Islet precursor cell (in vitro differentiated cells): ENCODE data around the gene ACTR1A.
A peak's percentile ranks its signal among the peaks of the same experiment; 100 is the strongest.
"Not testable (repeated sequence)": the region's sequence is repeated elsewhere in the genome, so short reads cannot be mapped to it uniquely, and the experiment has no call there.

Source experiments
- DNase-seq: peaks from one replicate; pipeline ENCODE4 v3.0.0-alpha.2; 2018

The ACTR1A gene

DNA sequence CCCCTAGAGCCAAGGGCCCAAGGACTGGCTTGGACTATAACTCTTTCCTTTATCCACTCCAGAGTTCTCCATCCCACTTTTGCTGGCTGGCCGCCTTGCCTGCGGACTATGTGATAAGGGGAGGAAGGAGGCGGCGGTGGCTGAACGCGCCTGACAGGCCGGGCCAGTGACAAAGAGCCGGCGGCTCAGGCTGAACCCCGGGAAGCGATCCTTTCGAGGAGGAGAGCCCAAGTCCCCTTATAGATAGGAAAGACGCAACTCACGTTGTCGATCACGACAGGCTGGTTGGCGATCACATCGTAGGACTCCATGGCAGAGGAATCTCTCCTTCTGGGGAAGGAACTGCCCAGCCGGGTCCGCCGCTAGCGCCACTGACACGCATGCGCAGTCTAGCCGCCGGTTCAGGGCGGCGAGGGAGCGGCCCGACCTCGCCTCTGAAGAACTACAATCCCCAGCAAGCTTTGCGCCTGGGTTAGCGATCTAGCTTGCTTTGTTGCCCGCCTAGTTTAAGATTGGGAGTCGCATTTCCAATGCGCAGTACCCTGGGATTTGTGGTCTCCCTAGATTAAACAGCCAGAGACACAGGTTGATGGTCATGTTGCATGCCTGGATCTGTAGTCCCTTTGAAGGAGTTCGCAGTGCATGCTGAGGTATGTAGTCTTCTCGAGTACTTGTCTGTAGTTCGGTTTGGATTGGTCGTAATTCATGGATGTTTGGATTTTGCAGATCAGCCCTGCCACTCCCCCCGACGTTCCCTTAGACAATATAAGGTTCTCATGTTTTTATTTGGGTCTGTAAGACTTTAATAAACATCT lies at the start of gene ACTR1A:
ACTR1A (minus strand) TSS at position 376 of the 815 bp plus-strand sequence; CDS start at position 311, 65 bp downstream.
- DNase-seq = peak; percentile 100

GRCh38 chr10:102550636-102551210 lies 48.2 kb upstream of the ACTR1A start:
- no peak for DNase-seq

GRCh38 chr10:102549549-102549948 lies 47.0 kb upstream of the ACTR1A start:
- no peak for DNase-seq

GRCh38 chr10:102546606-102547320 lies 44.3 kb upstream of the ACTR1A start:
- DNase-seq = no peak

DNA sequence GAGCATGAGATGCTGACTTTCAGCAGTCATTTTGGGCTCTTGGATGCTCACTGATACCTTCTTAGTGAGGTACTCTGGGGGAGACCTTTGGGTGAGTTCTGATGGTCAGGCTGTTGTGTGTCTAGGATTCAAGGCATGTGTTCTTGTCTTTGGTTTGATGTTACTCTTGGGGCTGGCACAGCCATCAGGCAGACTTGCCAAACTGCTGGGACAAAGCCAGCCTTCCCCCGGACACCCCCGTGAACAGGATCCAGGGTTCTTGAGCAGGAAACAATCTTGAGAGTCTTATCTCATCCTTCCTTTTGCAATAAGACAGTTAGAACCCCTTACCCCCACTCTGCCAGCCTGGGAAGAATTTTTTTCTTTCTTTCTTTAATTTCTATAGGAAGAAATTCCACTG lies 43.5 kb upstream of the ACTR1A start:
- no peak for DNase-seq

- no peak for DNase-seq
Measured at GRCh38 chr10:102545265-102545871, 42.9 kb upstream of the ACTR1A start.

- DNase-seq = no peak
Measured at GRCh38 chr10:102542800-102543418, 40.4 kb upstream of the ACTR1A start.

DNA sequence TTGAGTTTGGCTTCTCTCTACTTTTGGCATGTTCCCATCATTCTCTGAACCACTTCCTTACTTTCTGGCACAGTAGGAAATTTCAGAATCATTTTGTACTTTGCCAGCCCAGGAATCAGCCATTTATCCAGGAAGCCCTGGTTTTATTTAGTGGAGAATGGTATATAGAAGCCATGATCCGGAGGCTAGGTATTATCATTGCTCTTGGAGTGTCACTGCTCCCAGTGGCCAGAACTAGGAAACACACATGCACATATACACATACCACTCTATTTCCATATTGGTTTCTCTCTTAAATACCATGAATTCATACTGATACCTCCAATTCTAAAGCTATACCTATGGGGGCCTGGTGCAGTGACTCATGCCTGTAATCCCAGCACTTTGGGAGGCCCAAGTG lies 37.5 kb upstream of the ACTR1A start:
- no peak for DNase-seq

- DNase-seq = no peak
Measured at GRCh38 chr10:102538811-102539210, 36.3 kb upstream of the ACTR1A start.

GRCh38 chr10:102537948-102538347 lies 35.4 kb upstream of the ACTR1A start:
- no peak for DNase-seq

DNA sequence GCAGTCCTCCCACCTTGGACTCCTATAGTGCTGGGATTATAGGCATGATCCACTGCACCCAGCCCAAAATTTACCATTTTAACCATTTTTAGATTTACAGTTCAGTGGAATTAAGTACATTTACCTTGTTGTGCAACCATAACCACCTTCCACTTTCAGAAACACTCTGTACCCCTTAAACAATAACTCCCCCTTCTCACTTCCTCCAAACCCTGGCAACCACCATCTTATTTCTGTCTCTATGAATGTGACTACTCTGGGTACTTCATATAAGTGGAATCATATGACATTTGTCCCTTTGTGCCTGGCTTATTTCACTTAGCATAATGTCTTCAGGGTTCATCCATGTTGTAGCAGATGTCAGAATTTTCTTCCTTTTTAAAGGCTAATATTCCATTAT lies 34.9 kb upstream of the ACTR1A start:
- no peak for DNase-seq

- no peak for DNase-seq
Measured at GRCh38 chr10:102535481-102536147, 33.1 kb upstream of the ACTR1A start.

GRCh38 chr10:102534966-102535365 lies 32.5 kb upstream of the ACTR1A start:
- not testable (repeated sequence) for DNase-seq

DNA sequence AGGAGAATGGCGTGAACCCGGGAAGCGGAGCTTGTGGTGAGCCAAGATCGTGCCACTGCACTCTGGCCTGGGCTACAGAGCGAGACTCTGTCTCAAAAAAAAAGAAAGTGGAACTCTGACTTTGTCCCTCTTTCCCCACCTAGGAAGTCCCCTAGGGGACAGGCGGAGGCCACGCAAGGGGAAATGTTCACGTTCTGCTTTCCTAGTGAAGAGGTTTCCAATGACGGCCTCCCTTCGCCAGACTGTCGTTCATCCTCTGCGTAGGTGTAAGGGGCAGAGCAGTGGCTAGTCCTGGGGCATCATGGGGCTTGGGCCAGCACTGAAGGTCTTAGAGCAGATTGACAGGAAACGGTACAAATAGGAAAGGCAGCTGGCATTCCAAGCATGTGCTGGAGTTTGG lies 31.8 kb upstream of the ACTR1A start:
- DNase-seq = no peak

- DNase-seq = no peak
Measured at GRCh38 chr10:102527546-102527945, 25.0 kb upstream of the ACTR1A start.

- DNase-seq = no peak
Measured at GRCh38 chr10:102524746-102525145, 22.2 kb upstream of the ACTR1A start.

DNA sequence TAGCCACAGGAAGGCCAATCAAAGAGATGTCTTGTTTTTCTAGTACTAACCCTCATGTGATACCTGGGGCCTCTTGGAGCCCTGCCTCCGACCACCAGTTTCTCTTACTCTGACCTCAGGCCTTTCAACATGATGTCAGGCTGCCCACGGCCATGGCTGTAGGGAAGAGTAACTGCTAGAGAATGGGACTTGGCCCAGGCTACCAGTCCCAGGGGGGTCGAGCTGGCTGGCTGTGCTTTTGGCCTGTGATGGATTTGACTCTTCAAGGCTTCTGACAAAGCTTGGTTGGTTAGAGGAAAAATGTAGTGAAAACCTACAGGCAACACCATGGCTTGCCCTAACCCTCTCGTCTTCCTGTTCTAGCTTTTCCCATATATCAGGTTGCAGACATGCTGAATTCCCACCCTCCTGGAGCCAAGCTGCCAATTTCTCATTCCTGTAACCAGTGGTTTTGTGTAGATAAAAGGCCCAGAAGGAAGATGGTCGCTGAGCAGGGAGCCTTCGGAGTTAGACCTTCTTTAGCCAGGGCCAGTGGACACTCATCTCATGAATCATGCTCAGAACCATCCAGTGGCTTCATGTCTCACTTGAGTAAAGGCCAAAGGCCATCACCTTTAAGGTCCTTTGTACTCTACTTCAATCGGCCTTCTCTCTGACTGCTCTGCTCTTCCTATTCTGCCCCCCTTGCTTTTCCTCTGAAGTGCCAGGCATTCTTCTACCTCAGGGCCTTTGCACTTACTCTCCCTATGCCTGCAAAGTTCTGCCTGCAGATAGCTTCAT lies 20.9 kb upstream of the ACTR1A start:
- no peak for DNase-seq

DNA sequence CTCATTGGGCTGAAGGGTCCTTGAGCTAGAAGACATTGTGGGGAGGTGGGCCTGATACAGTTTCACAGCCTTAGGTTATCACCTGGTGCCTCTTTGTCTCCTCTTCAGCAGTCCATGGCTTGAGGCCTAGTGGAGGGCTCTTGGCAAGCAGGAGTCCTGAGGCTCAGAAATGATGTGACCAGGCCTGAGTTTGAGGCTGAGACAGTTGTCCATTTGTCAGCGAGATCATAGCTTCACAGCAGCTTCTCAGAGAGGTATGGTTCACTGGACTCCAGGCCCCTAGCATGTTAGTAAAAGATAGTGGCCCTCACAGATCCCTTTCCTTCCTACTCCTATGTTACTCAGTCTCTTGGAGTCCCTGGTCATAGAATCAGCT lies 20.4 kb upstream of the ACTR1A start:
- no peak for DNase-seq

GRCh38 chr10:102519246-102519825 lies 16.8 kb upstream of the ACTR1A start:
- no peak for DNase-seq

DNA sequence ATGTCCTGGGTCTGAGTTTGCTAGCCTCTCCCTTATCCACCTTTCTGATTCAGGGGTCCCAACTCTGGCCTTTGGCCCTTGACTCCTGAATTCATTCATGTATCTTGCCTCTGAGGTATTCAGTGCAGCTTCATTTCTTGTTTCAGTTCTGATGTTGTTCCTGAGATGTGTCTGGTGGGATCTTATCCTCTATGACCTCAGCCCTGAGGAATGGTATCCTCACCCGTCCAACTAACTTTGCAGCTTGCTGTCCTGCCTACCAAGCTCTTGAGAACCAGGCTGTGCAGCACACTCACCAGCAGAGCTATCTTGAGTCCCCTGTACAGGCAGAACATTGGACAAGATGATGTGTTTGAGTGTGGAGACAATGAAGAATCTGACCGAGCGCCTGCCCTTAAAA lies 15.0 kb upstream of the ACTR1A start:
- DNase-seq = peak; percentile 84

- no peak for DNase-seq
Measured at GRCh38 chr10:102515724-102516123, 13.2 kb upstream of the ACTR1A start.
